Mesodermal cell (in vitro differentiated cells): ENCODE measurements around the gene ATF7IP2.

Source experiments
- H3K27ac ChIP-seq: 2 replicates; pipeline ENCODE4 v1.7.0; 2013; ENCODE audit warnings: mild to moderate bottlenecking, low read depth, low read length, moderate library complexity; ENCODE audit not compliant: severe bottlenecking
- H3K36me3 ChIP-seq: 2 replicates; pipeline ENCODE4 v1.7.1; 2013; ENCODE audit warnings: mild to moderate bottlenecking, low read length, moderate library complexity; ENCODE audit not compliant: control insufficient read depth, insufficient read depth
- H3K4me1 ChIP-seq: one replicate; pipeline ENCODE4 v1.7.1; 2013; ENCODE audit warnings: mild to moderate bottlenecking, low read length; ENCODE audit not compliant: insufficient read depth, control insufficient read depth, poor library complexity, severe bottlenecking
- H3K4me3 ChIP-seq: 2 replicates; pipeline ENCODE4 v1.7.0; 2013; ENCODE audit warnings: low read length, control low read depth, mild to moderate bottlenecking; ENCODE audit not compliant: insufficient read depth, poor library complexity, severe bottlenecking; ENCODE audit errors: extremely low read depth
- H3K9me3 ChIP-seq: 2 replicates; pipeline ENCODE4 v1.7.1; 2013; ENCODE audit warnings: mild to moderate bottlenecking, low read length, moderate library complexity; ENCODE audit not compliant: control insufficient read depth
- WGBS, 2 experiments: methylation state at CpG; one replicate each; pipeline ENCODE4 v1.1.5; 2013; ENCODE audit warnings: missing lambda C conversion rate in 2 of 2; ENCODE audit not compliant: insufficient coverage in 2 of 2; 5-methylcytosine and 5-hydroxymethylcytosine counted together

The ATF7IP2 gene

DNA sequence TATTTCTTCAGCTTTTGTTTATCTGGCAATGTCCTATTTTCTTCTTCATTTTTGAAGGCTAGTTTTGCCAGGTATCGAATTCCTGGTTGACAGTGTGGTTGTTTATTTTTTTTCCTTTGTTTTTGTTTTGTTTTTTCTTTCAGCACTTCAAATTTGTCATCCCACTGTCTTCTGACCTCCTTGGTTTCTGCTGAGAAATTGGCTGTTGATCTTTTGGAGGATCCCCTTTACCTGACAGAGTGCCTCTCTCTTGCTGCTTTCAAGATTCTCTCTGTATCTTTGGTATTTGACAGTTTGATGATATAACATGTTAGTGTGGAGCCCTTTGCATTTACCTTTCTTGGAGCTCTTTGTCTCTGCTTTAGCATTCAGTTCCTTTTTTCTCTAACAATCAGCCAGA is 9.6 kb upstream of the ATF7IP2 start:
- H3K27ac ChIP-seq, result no peak overlapping the region
- no CpG with 5 or more reads among the region's 1 CpG for WGBS, 2 experiments
- no peaks in the 10 kb centered on the region for H3K36me3 ChIP-seq
- no peaks in the 10 kb centered on the region for H3K9me3 ChIP-seq
- H3K4me3 ChIP-seq, result no peak overlapping the region
- no peaks in the 10 kb centered on the region for H3K4me1 ChIP-seq

- no peaks in the 10 kb centered on the region for H3K4me1 ChIP-seq
- H3K36me3 ChIP-seq, result peaks cover 6% of the 10 kb centered on the region
- H3K4me3 ChIP-seq, result no peak overlapping the region
- H3K27ac ChIP-seq, result no peak overlapping the region
- WGBS, 2 experiments, result 83 to 88% methylated on average over 1 to 3 of the region's 3 CpGs
- peaks cover 5% of the 10 kb centered on the region for H3K9me3 ChIP-seq
Measured at GRCh38 chr16:10383626-10384025, 2.2 kb upstream of the ATF7IP2 start.

DNA sequence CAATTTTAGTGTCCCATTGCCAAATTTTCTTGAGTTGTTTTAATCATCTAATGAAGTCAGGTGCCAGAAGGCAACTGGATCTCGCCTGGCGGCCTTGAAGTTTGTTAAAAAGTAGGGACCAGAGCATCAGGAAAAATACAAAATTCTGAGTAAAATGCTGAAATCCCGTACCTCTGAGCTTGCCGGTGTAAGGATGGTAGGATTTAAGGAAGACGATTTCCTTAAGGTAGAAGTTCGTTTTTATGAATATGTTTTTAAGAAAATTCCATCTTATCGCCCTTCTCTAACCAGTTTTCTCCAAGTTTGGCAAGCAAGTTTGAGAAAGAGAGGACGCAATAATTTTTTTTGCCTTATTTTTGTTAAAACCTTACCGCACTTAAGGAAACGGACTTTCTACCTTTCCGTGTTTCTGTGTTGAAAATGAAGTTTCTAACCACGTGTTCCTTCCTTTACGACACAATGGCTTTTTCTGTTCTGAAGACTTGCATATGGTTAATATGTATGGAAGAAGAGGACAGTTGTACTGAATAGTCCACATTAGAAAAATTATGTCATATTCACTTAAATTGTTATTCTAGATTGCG is 748 bp downstream of the ATF7IP2 start:
- Histone ChIP-seq H3K4me3 (peak overlapping the region; percentile 72), H3K36me3 (peaks cover 15% of the 10 kb centered on the region), H3K4me1 (no peaks in the 10 kb centered on the region), H3K27ac (peak overlapping the region; percentile 71), H3K9me3 (peaks cover 5% of the 10 kb centered on the region)
- 0 to 5% methylated on average over 4 to 7 of the region's 14 CpGs for WGBS, 2 experiments

DNA sequence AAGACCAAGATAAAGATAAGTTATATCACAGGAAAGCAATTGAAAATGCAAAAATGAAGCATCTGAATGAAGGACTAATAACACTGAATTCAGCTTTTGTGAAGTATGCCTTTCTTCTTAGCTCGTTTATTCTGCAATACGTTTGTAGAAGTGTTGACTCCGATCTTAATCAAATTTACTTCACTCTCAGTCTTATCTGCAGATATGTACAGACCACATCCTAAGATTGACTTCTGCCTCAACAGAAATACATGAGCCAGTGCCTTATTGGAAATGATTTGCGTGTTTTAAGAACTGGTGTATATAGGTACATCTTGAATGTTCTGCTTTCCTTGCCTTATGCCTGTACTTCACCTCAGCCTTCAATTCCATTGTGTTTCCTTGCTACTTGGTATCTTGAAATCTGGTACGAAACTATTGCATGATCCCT is 1.3 kb downstream of the ATF7IP2 start:
- Histone ChIP-seq H3K9me3 (peaks cover 5% of the 10 kb centered on the region), H3K36me3 (peaks cover 15% of the 10 kb centered on the region), H3K27ac (no peak overlapping the region), H3K4me3 (peak overlapping the region; percentile 72), H3K4me1 (no peaks in the 10 kb centered on the region)
- 50 to 60% methylated on average over 1 of the region's 5 CpGs for WGBS, 2 experiments

DNA sequence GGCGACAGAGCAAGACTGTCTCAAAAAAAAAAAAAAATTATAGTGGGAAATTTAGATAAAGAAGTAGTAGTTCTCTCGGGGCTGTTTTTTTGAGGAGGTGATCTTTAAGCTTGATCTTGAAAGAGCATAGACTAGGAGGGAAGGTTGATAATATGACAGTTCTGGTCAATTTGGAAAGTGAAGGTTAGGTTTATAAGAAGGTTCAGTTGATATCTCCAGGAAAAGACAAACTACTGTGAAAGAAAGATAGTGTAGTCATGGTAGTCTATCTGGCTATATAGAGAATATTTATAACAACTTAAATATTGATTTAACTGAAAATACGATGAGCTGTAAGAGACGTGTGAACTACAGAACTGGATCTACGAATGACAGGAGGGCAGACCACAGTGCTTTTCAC is 3.1 kb downstream of the ATF7IP2 start:
- WGBS, 2 experiments, result 64 to 100% methylated on average over 1 to 3 of the region's 5 CpGs

DNA sequence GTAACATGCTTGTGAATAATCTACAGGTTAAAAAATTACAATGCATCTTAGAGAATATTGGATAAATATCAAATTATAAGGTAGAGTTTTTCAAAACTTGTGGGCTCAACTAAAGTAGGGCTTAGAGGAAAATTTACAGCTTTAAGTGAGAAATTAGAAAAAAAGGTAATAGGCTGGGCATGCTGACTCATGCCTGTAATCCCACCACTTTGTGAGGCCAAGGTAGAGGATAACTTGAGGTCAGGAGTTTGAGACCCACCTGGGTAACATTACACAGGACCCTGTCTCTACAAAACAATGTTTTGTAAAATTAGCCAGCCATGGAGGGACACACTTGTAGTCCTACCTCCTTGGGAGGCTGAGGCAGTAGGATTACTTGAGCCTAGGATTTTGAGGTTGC is 4.5 kb downstream of the ATF7IP2 start:
- Histone ChIP-seq H3K4me1 (no peaks in the 10 kb centered on the region), H3K4me3 (no peak overlapping the region), H3K9me3 (peaks cover under 1% of the 10 kb centered on the region)

More for the DNA sequence above, 3.1 kb downstream of the ATF7IP2 start:
- no peak overlapping the region for H3K27ac ChIP-seq
- H3K9me3 ChIP-seq, result peaks cover 5% of the 10 kb centered on the region
- H3K36me3 ChIP-seq, result peaks cover 15% of the 10 kb centered on the region
- no peaks in the 10 kb centered on the region for H3K4me1 ChIP-seq
- no peak overlapping the region for H3K4me3 ChIP-seq

DNA sequence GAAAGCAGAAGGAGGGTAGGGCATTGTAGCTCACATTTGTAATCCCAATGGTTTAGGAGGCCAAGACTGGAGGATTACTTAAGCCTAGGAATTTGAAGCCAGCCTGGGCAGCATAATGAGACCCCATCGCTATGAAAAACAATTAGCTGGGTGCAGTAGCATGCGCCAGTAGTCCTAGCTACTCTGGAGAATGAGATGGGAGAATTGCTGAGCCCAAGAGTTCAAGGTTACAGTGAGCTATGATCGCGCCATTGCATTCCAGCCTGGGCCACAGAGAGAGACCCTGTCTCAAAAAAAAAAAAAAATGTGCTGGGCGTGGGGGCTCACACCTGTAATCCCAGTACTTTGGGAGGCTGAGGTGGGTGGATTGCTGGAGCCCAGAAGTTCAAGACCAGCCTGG is 5.0 kb downstream of the ATF7IP2 start:
- 92 to 98% methylated on average over 4 to 5 of the region's 5 CpGs for WGBS, 2 experiments
- H3K4me1 ChIP-seq, result no peaks in the 10 kb centered on the region
- no peaks in the 10 kb centered on the region for H3K9me3 ChIP-seq
- no peak overlapping the region for H3K4me3 ChIP-seq
- no peak overlapping the region for H3K27ac ChIP-seq
- H3K36me3 ChIP-seq, result peaks cover 15% of the 10 kb centered on the region

More for the DNA sequence above, 4.5 kb downstream of the ATF7IP2 start:
- no peak overlapping the region for H3K27ac ChIP-seq
- peaks cover 15% of the 10 kb centered on the region for H3K36me3 ChIP-seq

DNA sequence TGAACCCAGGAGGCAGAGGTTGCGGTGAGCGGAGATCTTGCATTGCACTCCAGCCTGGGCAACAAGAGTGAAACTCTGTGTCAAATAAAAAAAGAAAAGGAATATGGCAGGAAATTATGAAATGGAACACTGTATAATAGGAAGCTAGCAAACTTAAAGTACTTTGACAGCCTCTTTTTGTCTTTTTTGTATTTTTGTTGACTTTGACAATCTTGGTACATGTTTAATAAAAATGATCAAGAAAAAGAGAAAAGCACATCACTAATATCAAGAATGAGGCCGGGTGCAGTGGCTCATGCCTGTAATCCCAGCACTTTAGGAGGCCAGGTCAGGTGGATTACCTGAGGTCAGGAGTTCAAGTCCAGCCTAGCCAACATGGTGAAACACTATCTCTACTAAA is 5.5 kb downstream of the ATF7IP2 start:
- H3K27ac ChIP-seq, result no peak overlapping the region
- WGBS, 2 experiments, result 80 to 86% methylated on average over 1 to 3 of the region's 3 CpGs

DNA sequence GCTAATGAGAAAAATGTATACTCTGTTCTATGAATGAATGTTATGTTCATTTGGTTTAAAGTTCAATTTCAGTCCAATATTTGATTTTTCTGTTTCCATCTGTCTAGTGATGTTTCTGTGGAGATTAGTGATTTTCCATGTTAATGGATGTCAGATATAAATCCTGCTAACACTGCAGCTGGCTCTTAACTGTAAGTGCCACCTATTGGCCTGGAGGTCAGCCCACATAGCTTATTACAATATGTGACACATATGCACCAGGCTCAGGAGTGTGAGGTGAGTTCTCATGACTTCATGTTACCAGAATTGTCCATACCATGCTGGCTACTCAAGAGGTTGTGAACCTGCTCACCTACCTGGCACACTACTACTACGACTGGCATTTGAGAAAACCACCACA is 17.1 kb downstream of the ATF7IP2 start:
- Histone ChIP-seq H3K4me1 (peaks cover 2% of the 10 kb centered on the region), H3K36me3 (peaks cover 15% of the 10 kb centered on the region), H3K4me3 (no peak overlapping the region), H3K9me3 (no peaks in the 10 kb centered on the region), H3K27ac (no peak overlapping the region)
- WGBS, 2 experiments, result 100% methylated on average over 1 of the region's 1 CpG; no CpG with 5 or more reads in 1 of the 2 experiments

More for the DNA sequence above, 5.5 kb downstream of the ATF7IP2 start:
- H3K4me3 ChIP-seq, result no peak overlapping the region
- no peaks in the 10 kb centered on the region for H3K9me3 ChIP-seq
- H3K4me1 ChIP-seq, result no peaks in the 10 kb centered on the region
- H3K36me3 ChIP-seq, result peaks cover 15% of the 10 kb centered on the region

DNA sequence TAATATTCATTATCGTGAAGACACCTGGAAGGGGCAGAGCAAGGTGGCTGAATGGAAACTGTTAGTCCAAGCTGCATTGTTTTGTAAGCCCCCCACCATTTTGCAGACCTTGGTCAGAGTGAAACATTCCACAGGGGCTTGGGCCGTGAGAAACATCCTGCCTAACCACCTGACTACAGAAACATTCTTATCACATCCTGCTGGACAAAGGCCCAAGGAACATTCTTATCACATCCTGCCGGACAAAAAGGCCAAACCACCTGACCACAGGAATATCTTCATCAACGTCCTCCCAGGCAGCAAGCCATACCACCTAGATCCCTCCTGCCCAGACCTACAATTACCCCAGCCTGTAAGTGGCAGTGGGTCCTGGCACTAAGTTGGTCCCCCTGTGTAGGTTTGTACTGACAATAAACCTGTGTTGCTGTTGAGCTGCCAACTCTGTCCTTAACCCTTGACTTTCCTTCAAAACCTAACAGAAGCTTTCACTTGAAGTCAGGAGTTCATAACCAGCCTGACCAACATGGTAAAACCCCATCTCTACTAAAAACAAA is 19.6 kb downstream of the ATF7IP2 start:
- Histone ChIP-seq H3K36me3 (peaks cover 15% of the 10 kb centered on the region), H3K27ac (no peak overlapping the region), H3K4me3 (no peak overlapping the region), H3K9me3 (peaks cover 23% of the 10 kb centered on the region), H3K4me1 (peaks cover 2% of the 10 kb centered on the region)
- whole genome bisulfite sequencing, 2 experiments, result 100% methylated on average over 1 to 2 of the region's 4 CpGs

- Histone ChIP-seq H3K9me3 (peaks cover 24% of the 10 kb centered on the region), H3K27ac (no peak overlapping the region), H3K36me3 (peaks cover 15% of the 10 kb centered on the region), H3K4me3 (no peak overlapping the region), H3K4me1 (peaks cover 2% of the 10 kb centered on the region)
- 84 to 86% methylated on average over 8 of the region's 8 CpGs for WGBS, 2 experiments
Measured at GRCh38 chr16:10408824-10409381, 23.0 kb downstream of the ATF7IP2 start.
